Fibroblast of mammary gland (primary cell): ENCODE data around the gene SLC25A27.
A peak's percentile ranks its signal among the peaks of the same experiment; 100 is the strongest.

ENCODE experiments used
- DNase-seq: peaks from one replicate; pipeline ENCODE4 v3.0.0-alpha.2; 2010; ENCODE audit warnings: low read depth
- H3K4me3 ChIP-seq: 2 replicates; pipeline ENCODE4 v1.5.1; 2011; ENCODE audit warnings: low read depth, mild to moderate bottlenecking, low read length, moderate library complexity; ENCODE audit not compliant: control insufficient read depth
- TF ChIP-seq, protein P1 (sequence below): conservative IDR thresholded peaks from 2 replicates; pipeline ENCODE4 v1.5.1; 2011; ENCODE audit warnings: low read depth, low read length, inconsistent platforms; ENCODE audit not compliant: control insufficient read depth, insufficient read depth

SLC25A27 gene

DNA sequence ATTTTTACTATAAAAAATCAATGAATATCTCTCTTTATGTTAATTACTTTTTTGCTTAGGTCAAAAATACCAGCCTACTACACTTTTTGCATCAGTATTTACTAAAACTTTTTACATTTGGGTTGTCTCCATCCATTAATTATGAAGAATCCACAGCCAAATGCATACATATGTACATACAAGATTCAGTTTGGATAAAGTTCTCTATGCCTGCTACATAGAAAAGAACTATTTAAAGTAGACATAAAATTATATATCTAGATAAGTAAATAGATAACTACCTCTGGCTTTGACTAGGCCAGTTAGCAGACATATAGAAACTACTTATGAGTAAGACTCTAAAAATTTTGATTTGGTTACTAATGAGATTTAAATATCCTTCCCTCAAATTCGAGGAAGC is 47.2 kb downstream of the SLC25A27 start:
- H3K4me3 ChIP-seq = no peak overlapping the region
- TF ChIP-seq, protein P1, sequence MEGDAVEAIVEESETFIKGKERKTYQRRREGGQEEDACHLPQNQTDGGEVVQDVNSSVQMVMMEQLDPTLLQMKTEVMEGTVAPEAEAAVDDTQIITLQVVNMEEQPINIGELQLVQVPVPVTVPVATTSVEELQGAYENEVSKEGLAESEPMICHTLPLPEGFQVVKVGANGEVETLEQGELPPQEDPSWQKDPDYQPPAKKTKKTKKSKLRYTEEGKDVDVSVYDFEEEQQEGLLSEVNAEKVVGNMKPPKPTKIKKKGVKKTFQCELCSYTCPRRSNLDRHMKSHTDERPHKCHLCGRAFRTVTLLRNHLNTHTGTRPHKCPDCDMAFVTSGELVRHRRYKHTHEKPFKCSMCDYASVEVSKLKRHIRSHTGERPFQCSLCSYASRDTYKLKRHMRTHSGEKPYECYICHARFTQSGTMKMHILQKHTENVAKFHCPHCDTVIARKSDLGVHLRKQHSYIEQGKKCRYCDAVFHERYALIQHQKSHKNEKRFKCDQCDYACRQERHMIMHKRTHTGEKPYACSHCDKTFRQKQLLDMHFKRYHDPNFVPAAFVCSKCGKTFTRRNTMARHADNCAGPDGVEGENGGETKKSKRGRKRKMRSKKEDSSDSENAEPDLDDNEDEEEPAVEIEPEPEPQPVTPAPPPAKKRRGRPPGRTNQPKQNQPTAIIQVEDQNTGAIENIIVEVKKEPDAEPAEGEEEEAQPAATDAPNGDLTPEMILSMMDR = no peak

GRCh38 chr6:46704562-46704961 is 51.8 kb downstream of the SLC25A27 start:
- H3K4me3 ChIP-seq = no peak overlapping the region
- DNase-seq = peak; percentile 43
- TF ChIP-seq, protein P1 = peak; percentile 8

More for the DNA sequence above, 47.2 kb downstream of the SLC25A27 start:
- DNase-seq = no peak

DNA sequence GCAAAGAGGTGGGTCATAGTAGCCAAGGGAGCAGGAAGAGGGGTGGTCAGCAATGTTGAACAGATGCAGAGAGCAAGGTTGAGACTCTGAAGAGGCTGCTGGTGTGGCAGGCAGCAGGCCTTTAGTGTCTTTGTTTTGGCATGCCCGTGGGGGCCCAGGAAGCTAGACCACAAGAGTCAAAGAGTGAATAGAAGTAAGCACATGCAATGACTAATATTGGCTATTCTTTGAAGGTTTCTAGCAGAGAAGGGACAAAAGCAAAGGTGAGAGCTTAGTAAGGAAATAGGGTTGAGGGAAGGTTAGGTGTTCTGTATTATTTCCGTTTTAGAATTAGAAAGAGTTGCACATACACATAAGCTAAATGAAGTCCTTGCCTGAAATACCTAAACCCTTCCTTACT is 53.7 kb downstream of the SLC25A27 start:
- no peak overlapping the region for H3K4me3 ChIP-seq
- DNase-seq = no peak
- TF ChIP-seq, protein P1 = no peak

- TF ChIP-seq, protein P1 = no peak
- H3K4me3 ChIP-seq = no peak overlapping the region
- DNase-seq = no peak
Observed at GRCh38 chr6:46711491-46711890, 58.7 kb downstream of the SLC25A27 start.

GRCh38 chr6:46715141-46715540 is 62.4 kb downstream of the SLC25A27 start:
- peak; percentile 52 for DNase-seq
- H3K4me3 ChIP-seq = no peak overlapping the region
- TF ChIP-seq, protein P1 = no peak

DNA sequence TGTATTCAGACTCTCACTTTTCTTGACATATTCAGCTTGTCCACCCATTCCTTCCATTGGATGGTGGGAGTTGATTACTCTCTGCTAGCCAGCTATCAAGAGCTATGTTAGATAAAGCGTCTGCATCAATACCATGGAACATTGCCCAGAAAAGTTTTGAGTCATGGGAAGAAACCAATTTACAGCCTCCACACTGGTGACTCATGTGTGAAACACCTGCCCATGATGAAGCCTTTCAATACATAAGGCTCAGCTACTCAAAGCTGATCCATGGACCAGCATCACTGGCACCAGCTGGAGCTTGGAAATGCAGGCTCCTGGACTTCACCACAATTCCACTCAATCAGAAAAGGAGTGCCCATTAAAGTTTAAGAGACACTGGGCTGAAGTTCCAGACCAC is 66.3 kb downstream of the SLC25A27 start:
- peak; percentile 88 for DNase-seq
- TF ChIP-seq, protein P1 = no peak
- H3K4me3 ChIP-seq = no peak overlapping the region

- DNase-seq = no peak
- no peak overlapping the region for H3K4me3 ChIP-seq
- TF ChIP-seq, protein P1 = no peak
Observed at GRCh38 chr6:46720401-46720800, 67.6 kb downstream of the SLC25A27 start.
